K562 (cell line): ENCODE data around the gene FAM111B. TPM values are rescaled to one million over a fixed set of nuclear protein-coding genes. Genes with fewer than 3 reads are reported as not detected.

Source experiments
- ARNT ChIP-seq, 2 experiments: fragments of 450-650 bp; IDR thresholded peaks; 2 replicates each; pipeline ENCODE4 v1.6.1; 2016; ENCODE audit warnings: mild to moderate bottlenecking in 1 of 2
- ATF6 ChIP-seq: sonication (generic); formaldehyde crosslinking; IDR thresholded peaks from 2 replicates; pipeline ENCODE4 v1.4.0; 2020; ENCODE audit warnings: mild to moderate bottlenecking, missing genetic modification reagents
- BHLHE40 ChIP-seq: IDR thresholded peaks from 2 replicates; pipeline ENCODE4 v1.6.1; 2011; ENCODE audit warnings: low read length, improper control_type of control experiment
- HDAC1 ChIP-seq, 2 experiments: fragments of 450-650 bp; IDR thresholded peaks; 2 replicates each; pipeline ENCODE4 v1.6.1; 2016 to 2017; ENCODE audit warnings: inconsistent platforms in 1 of 2, mild to moderate bottlenecking in 1 of 2, moderate library complexity in 1 of 2
- IFI16 ChIP-seq: fragments of 250-450 bp; sonication (Bioruptor Pico); IDR thresholded peaks from 2 replicates; pipeline ENCODE4 v2.1.2; 2022; ENCODE audit warnings: mild to moderate bottlenecking, inconsistent platforms
- NFE2L1 ChIP-seq: fragments of 450-650 bp; IDR thresholded peaks from 2 replicates; pipeline ENCODE4 v1.6.1; 2016; ENCODE audit warnings: missing genetic modification characterization, low read depth, mild to moderate bottlenecking, missing compliant biosample characterization, moderate library complexity, borderline replicate concordance
- PHF8 ChIP-seq: fragments of 200-600 bp; sonication (generic); IDR thresholded peaks from 2 replicates; pipeline ENCODE4 v1.6.1; 2012; ENCODE audit warnings: mixed run types, mild to moderate bottlenecking, inconsistent platforms, low read length, moderate library complexity, borderline replicate concordance
- RBBP5 ChIP-seq: fragments of 200-600 bp; sonication (generic); IDR thresholded peaks from 2 replicates; pipeline ENCODE4 v1.6.1; 2012; ENCODE audit warnings: borderline replicate concordance, mild to moderate bottlenecking, low read length, control low read depth, inconsistent platforms; ENCODE audit not compliant: insufficient read depth, poor library complexity, severe bottlenecking
- REST ChIP-seq, 2 experiments: fragments of 450-650 bp; formaldehyde crosslinking in 1 of 2; IDR thresholded peaks; 2 replicates each; pipeline versions ENCODE4 v1.4.0 to v1.6.1; 2014 to 2020; ENCODE audit warnings: mild to moderate bottlenecking in 2 of 2, borderline replicate concordance in 1 of 2, low read depth in 1 of 2
- SMAD4 ChIP-seq: fragments of 250-450 bp; sonication (Bioruptor Pico); conservative IDR thresholded peaks from 2 replicates; pipeline ENCODE4 v1.8.0; 2021; ENCODE audit warnings: inconsistent platforms, mild to moderate bottlenecking, moderate library complexity
- STAG1 ChIP-seq: sonication (generic); formaldehyde crosslinking; IDR thresholded peaks from 2 replicates; pipeline ENCODE4 v1.5.0; 2020; ENCODE audit warnings: missing genetic modification reagents, borderline replicate concordance
- ZBTB9 ChIP-seq: fragments of 450-650 bp; formaldehyde crosslinking; IDR thresholded peaks from 2 replicates; pipeline ENCODE4 v1.4.0; 2020; ENCODE audit warnings: mild to moderate bottlenecking, moderate library complexity
- ZNF408 ChIP-seq: fragments of 250-450 bp; sonication (Bioruptor Pico); IDR thresholded peaks from 2 replicates; pipeline ENCODE4 v1.4.0; 2020; ENCODE audit warnings: low read depth, mild to moderate bottlenecking, moderate library complexity
- ZNF551 ChIP-seq: fragments of 250-450 bp; sonication (Bioruptor Pico); IDR thresholded peaks from 2 replicates; pipeline ENCODE4 v1.5.0; 2021; ENCODE audit warnings: mild to moderate bottlenecking, moderate library complexity
- ZNF584 ChIP-seq: fragments of 200-800 bp; sonication (Bioruptor generic); IDR thresholded peaks from 2 replicates; pipeline ENCODE4 v1.6.1; 2016; ENCODE audit warnings: low read depth, mild to moderate bottlenecking, missing genetic modification characterization, missing compliant biosample characterization
- polyA plus RNA-seq, 8 experiments: library from polyadenylated mRNA; depleted of rRNA in 4 of 8; stranded (reverse) in 5 of 8; unstranded in 3 of 8; fragments of >200 nt; fragmentation: Nextera tagmentation in 2 of 8; fragmentation: Illumina TruSeq in 1 of 8; extraction: Ambion mirVana in 2 of 8; extraction: Trizol in 1 of 8; gene quantifications; 2 replicates each; pipeline versions ENCODE4 v1.2.1 to v1.2.3, GENCODE V29; 2011 to 2014; ENCODE audit warnings: inconsistent platforms in 1 of 8, missing spikeins in 1 of 8
- total RNA-seq, 7 experiments: library from RNA; depleted of rRNA in 6 of 7; stranded (reverse); fragments of >200 nt in 6 of 7; fragmentation: Illumina TruSeq in 2 of 7; extraction: Trizol in 2 of 7; gene quantifications; 2 replicates each; pipeline versions ENCODE4 v1.2.1 to v1.2.3, GENCODE V29; 2011 to 2021; ENCODE audit warnings: low replicate concordance in 1 of 7

Gene FAM111B
- total and polyA plus RNA-seq, 9 of the 15 experiments (the other 6 are each of a cell fraction or from before 2014, with no cell fraction given): 0.01 to 0.33 (median 0.06) TPM; not detected in 5

- 0 out of 2 replicates have a peak, but pooled peaks have one; percentile 8 for TF ChIP-seq SMAD4 (CRISPR knock-in tag)
- no peak for TF ChIP-seq RBBP5
- TF ChIP-seq HDAC1 (IDR thresholded peaks at IDR 0.05): no peak
- peak; percentile 48; the same call in 1 of the 2 replicates for TF ChIP-seq NFE2L1 (tag)
- TF ChIP-seq ATF6 (CRISPR knock-in tag): no peak
- TF ChIP-seq REST (IDR thresholded peaks at IDR 0.05; ENCODE audit: borderline replicate concordance): peak; percentile 56; the same call in 1 of the 2 replicates
- no peak for TF ChIP-seq REST (CRISPR knock-in tag; IDR thresholded peaks at IDR 0.05; ENCODE audit: low read depth)
- TF ChIP-seq IFI16 (CRISPR knock-in tag): no peak
- no peak for TF ChIP-seq ZNF408 (CRISPR knock-in tag)
- TF ChIP-seq PHF8: no peak
- TF ChIP-seq ZNF584: 0 out of 2 replicates have a peak, but pooled peaks have one; percentile 55
- peak; percentile 87 for TF ChIP-seq STAG1 (CRISPR knock-in tag)
- peak; percentile 61; the same call in 1 of the 2 replicates for TF ChIP-seq ZBTB9 (CRISPR knock-in tag)
- TF ChIP-seq ARNT (IDR thresholded peaks at IDR 0.05): no peak
- no peak for TF ChIP-seq BHLHE40
- no peak for TF ChIP-seq ZNF551 (CRISPR knock-in tag)
Measured at GRCh38 chr11:59135648-59136461, 28.8 kb downstream of the FAM111B start (continued).
